ENCODE results near the gene ARMH3.

The ARMH3 gene

GRCh38 chr10:101828766-101829551 lies 227.0 kb downstream of the ARMH3 start:
- H3K4me3 ChIP-seq (replicated peaks; ENCODE audit: low read depth, low read length): no peak overlapping the region
- DNase-seq (ENCODE audit: low read depth): no peak
- no peak for TF ChIP-seq CTCF (IDR thresholded peaks at IDR 0.05; ENCODE audit: low read length, missing control alignments)

- TF ChIP-seq CTCF (IDR thresholded peaks at IDR 0.05; ENCODE audit: low read length, missing control alignments): no peak
- DNase-seq (ENCODE audit: low read depth): no peak
- H3K4me3 ChIP-seq (replicated peaks; ENCODE audit: low read depth, low read length): no peak overlapping the region
Measured at GRCh38 chr10:101827919-101828600, 227.9 kb downstream of the ARMH3 start.

- H3K4me3 ChIP-seq (replicated peaks; ENCODE audit: low read depth, low read length): no peak overlapping the region
- no peak for DNase-seq (ENCODE audit: low read depth)
- no peak for TF ChIP-seq CTCF (IDR thresholded peaks at IDR 0.05; ENCODE audit: low read length, missing control alignments)
Measured at GRCh38 chr10:101826852-101827434, 229.0 kb downstream of the ARMH3 start.

GRCh38 chr10:101824736-101825135 lies 231.2 kb downstream of the ARMH3 start:
- DNase-seq (ENCODE audit: low read depth): no peak
- H3K4me3 ChIP-seq (replicated peaks; ENCODE audit: low read depth, low read length): no peak overlapping the region
- no peak for TF ChIP-seq CTCF (IDR thresholded peaks at IDR 0.05; ENCODE audit: low read length, missing control alignments)

- H3K4me3 ChIP-seq (replicated peaks; ENCODE audit: low read depth, low read length): peak overlapping the region; percentile 54
- TF ChIP-seq CTCF (IDR thresholded peaks at IDR 0.05; ENCODE audit: low read length, missing control alignments): no peak
- no peak for DNase-seq (ENCODE audit: low read depth)
Measured at GRCh38 chr10:101818872-101819633, 236.9 kb downstream of the ARMH3 start.

- no peak for TF ChIP-seq CTCF (IDR thresholded peaks at IDR 0.05; ENCODE audit: low read length, missing control alignments)
- DNase-seq (ENCODE audit: low read depth): peak; percentile 100
- peak within 1 kb of the TSS; percentile 77 for H3K4me3 ChIP-seq (replicated peaks; ENCODE audit: low read depth, low read length)
Measured at GRCh38 chr10:101818119-101818871, 237.7 kb downstream of the ARMH3 start, which contains the start of gene OGA. Gene OGA (minus strand): TSS chr10:101818444. CDS start chr10:101818022, 422 bp downstream.
